A549 (cell line): ENCODE results near the gene CLSTN2. TPM values are rescaled to one million over a fixed set of nuclear protein-coding genes. Genes with fewer than 3 reads are reported as not detected.

ENCODE experiments used
- ATAC-seq, 2 experiments: fragments of 200-7000 bp in 1 of 2; fragments of >200 bp in 1 of 2; cut with Nextera tagmentation in 1 of 2; cut with Tn5 transposase in 1 of 2; 3 replicates each; pipeline versions ENCODE4 v1.8.0 to v1.9.1; 2018 to 2020; ENCODE audit warnings: mild to moderate bottlenecking in 1 of 2, moderate library complexity in 1 of 2
- CTCF ChIA-PET: fragments of 300-600 bp; sonication (Branson Sonifier 250); formaldehyde crosslinking; extraction: SDS; loops from one replicate; lab custom pipeline; 2021; ENCODE audit warnings: antibody characterized with exemption, inconsistent platforms; lab: Yijun Ruan, JAX
- POLR2A ChIA-PET: fragments of 350-600 bp; formaldehyde crosslinking; extraction: SDS; loops from one replicate; lab custom pipeline; 2021; ENCODE audit warnings: antibody characterized with exemption, inconsistent platforms; lab: Yijun Ruan, JAX
- DNase-seq, 2 experiments: peaks; one replicate each; pipeline versions ENCODE4 v3.0.0 to v3.0.0-alpha.2; 2011 to 2016; ENCODE audit warnings: low read depth in 1 of 2, low spot score in 1 of 2
- FAIRE-seq: peaks from 2 replicates; lab custom pipeline; 2011; peaks lifted over from hg19 to GRCh38; lab: Jason Lieb, UNC
- H3K27ac ChIP-seq, 2 experiments: fragments of >200 bp; sonication (Bioruptor Twin); formaldehyde crosslinking; 3 replicates each; pipeline ENCODE4 v1.5.1; 2016 to 2017
- H3K4me1 ChIP-seq: fragments of >200 bp; sonication (Bioruptor Twin); formaldehyde crosslinking; 3 replicates; pipeline ENCODE4 v1.6.1; 2016
- H3K4me2 ChIP-seq: fragments of >200 bp; sonication (Bioruptor Twin); formaldehyde crosslinking; 3 replicates; pipeline ENCODE4 v1.6.1; 2016
- H3K4me3 ChIP-seq: fragments of >200 bp; sonication (Bioruptor Twin); formaldehyde crosslinking; 3 replicates; pipeline ENCODE4 v1.5.1; 2016
- H3K9me3 ChIP-seq: fragments of >200 bp; sonication (Bioruptor Twin); formaldehyde crosslinking; 3 replicates; pipeline ENCODE4 v1.6.1; 2016
- BHLHE40 ChIP-seq: IDR thresholded peaks from 2 replicates; pipeline ENCODE4 v1.6.1; 2012; ENCODE audit warnings: low read depth, low read length, inconsistent platforms
- CBX2 ChIP-seq: fragments of 200-600 bp; sonication (generic); IDR thresholded peaks from 2 replicates; pipeline ENCODE4 v1.6.1; 2016; ENCODE audit warnings: low read depth, mild to moderate bottlenecking, borderline replicate concordance
- CEBPB ChIP-seq, 2 experiments: fragments of >200 bp in 1 of 2; sonication (Bioruptor Twin) in 1 of 2; formaldehyde crosslinking in 1 of 2; IDR thresholded peaks; 2 replicates each; pipeline ENCODE4 v1.6.1; 2012 to 2016
- E2F6 ChIP-seq: IDR thresholded peaks from 2 replicates; pipeline ENCODE4 v1.6.1; 2012; ENCODE audit warnings: low read depth, borderline replicate concordance
- ESRRA ChIP-seq: fragments of 150-350 bp; IDR thresholded peaks from 2 replicates; pipeline ENCODE4 v1.6.1; 2014; ENCODE audit warnings: mild to moderate bottlenecking, low read length, borderline replicate concordance
- FOSL2 ChIP-seq, 2 experiments: fragments of 450-650 bp in 1 of 2; fragments of >200 bp in 1 of 2; sonication (Bioruptor Twin) in 1 of 2; formaldehyde crosslinking; IDR thresholded peaks; 2 replicates each; pipeline versions ENCODE4 v1.5.0 to v1.6.1; 2016 to 2020; ENCODE audit warnings: mild to moderate bottlenecking in 1 of 2, moderate library complexity in 1 of 2
- FOXS1 ChIP-seq: fragments of 250-450 bp; sonication (Bioruptor Pico); IDR thresholded peaks from 2 replicates; pipeline ENCODE4 v1.5.0; 2020; ENCODE audit warnings: mild to moderate bottlenecking, moderate library complexity
- HDAC2 ChIP-seq: fragments of 200-600 bp; sonication (generic); IDR thresholded peaks from 2 replicates; pipeline ENCODE4 v1.6.1; 2016
- HES2 ChIP-seq: fragments of >200 bp; sonication (Bioruptor Twin); formaldehyde crosslinking; IDR thresholded peaks from 2 replicates; pipeline ENCODE4 v1.6.1; 2016
- HOXA7 ChIP-seq: fragments of 250-450 bp; sonication (Bioruptor Pico); IDR thresholded peaks from 2 replicates; pipeline ENCODE4 v1.5.0; 2020; ENCODE audit warnings: mild to moderate bottlenecking, moderate library complexity
- JUN ChIP-seq, 2 experiments: fragments of >200 bp; sonication (Bioruptor Twin); formaldehyde crosslinking; IDR thresholded peaks; 2 replicates in 1 of 2; 3 replicates in 1 of 2; pipeline ENCODE4 v1.6.1; 2016 to 2017
- MYC ChIP-seq: IDR thresholded peaks from 2 replicates; pipeline ENCODE4 v1.6.1; 2012; ENCODE audit warnings: mild to moderate bottlenecking, inconsistent platforms, low read length, improper control_type of control experiment, borderline replicate concordance
- NFE2L2 ChIP-seq: fragments of 150-350 bp; conservative IDR thresholded peaks from 2 replicates; pipeline ENCODE4 v1.6.1; 2014; ENCODE audit warnings: low read length
- NPAS2 ChIP-seq: fragments of 250-450 bp; sonication (Bioruptor Pico); IDR thresholded peaks from 2 replicates; pipeline ENCODE4 v1.8.0; 2022; ENCODE audit warnings: mild to moderate bottlenecking, moderate library complexity, borderline replicate concordance
- RCOR1 ChIP-seq: fragments of 150-350 bp; IDR thresholded peaks from 2 replicates; pipeline ENCODE4 v1.6.1; 2014; ENCODE audit warnings: antibody characterized with exemption, low read length, low read depth
- SMC3 ChIP-seq: fragments of >200 bp; sonication (Bioruptor Twin); formaldehyde crosslinking; IDR thresholded peaks from 3 replicates; pipeline ENCODE4 v1.6.1; 2018; ENCODE audit warnings: inconsistent platforms
- SREBF2 ChIP-seq: fragments of 450-650 bp; IDR thresholded peaks from 2 replicates; pipeline ENCODE4 v1.6.1; 2014; ENCODE audit warnings: mild to moderate bottlenecking, moderate library complexity
- TP53 ChIP-seq: fragments of 250-450 bp; sonication (Bioruptor Pico); IDR thresholded peaks from 2 replicates; pipeline ENCODE4 v1.5.0; 2021; ENCODE audit warnings: mild to moderate bottlenecking, moderate library complexity
- WGBS: methylation state at CpG from one replicate; pipeline ENCODE4 v1.1.6; 2017; ENCODE audit errors: missing lambda C conversion rate; 5-methylcytosine and 5-hydroxymethylcytosine counted together
- polyA plus RNA-seq, 4 experiments: library from polyadenylated mRNA; depleted of rRNA in 3 of 4; stranded (reverse); fragments of >200 nt; fragmentation: RNase III in 1 of 4; extraction: RNeasy Plus Mini Kit Qiagen cat#74134 plus additional on column Dnase treatment in 1 of 4; gene quantifications; 2 replicates in 3 of 4; 3 replicates in 1 of 4; pipeline ENCODE4 v1.2.3, GENCODE V29; 2011 to 2017
- TF ChIP-seq, protein P1 (sequence below): IDR thresholded peaks from 2 replicates; pipeline ENCODE4 v1.6.1; 2012
- TF ChIP-seq, protein P2 (sequence below): fragments of 200-600 bp; sonication (generic); IDR thresholded peaks from 2 replicates; pipeline ENCODE4 v1.6.1; 2016; ENCODE audit warnings: antibody characterized with exemption, mild to moderate bottlenecking, moderate library complexity
- TF ChIP-seq, protein P3 (sequence below): fragments of 250-450 bp; sonication (Bioruptor Pico); IDR thresholded peaks from 2 replicates; pipeline ENCODE4 v1.5.0; 2021; ENCODE audit warnings: mild to moderate bottlenecking, moderate library complexity, borderline replicate concordance

CLSTN2 gene
- polyA plus RNA-seq, 2 of the 4 experiments (the other 2 are of a cell fraction) = 0.03 to 0.04 TPM

DNA sequence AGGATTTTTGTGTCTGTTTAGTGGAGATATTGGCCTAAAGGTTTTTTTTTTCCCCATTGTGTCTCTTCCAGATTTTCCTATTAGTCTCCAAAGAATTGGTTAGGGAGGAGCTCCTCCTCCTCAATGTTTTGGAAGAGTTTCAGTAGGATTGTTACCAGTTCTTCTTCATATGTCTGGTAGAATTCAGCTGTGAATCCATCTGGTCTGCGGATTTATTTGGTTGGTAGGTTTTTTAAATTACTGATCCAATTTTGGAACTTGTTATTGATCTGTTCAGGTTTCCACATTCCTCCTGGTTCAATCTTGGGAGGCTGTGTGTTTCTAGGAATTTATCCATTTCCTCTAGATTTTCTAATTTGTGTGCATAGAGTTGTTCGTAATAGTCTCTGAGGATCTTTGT lies 222.2 kb downstream of the CLSTN2 start:
- 12% methylated on average over 2 of the region's 2 CpGs for WGBS
- no peak for DNase-seq
- Histone ChIP-seq H3K4me2 (no peak overlapping the region), H3K9me3 (no peaks in the 10 kb centered on the region), H3K4me3 (no peak overlapping the region)
- CTCF ChIA-PET = no interaction called here
- POLR2A ChIA-PET = no interaction called here
- no peak for TF ChIP-seq CBX2
- TF ChIP-seq MYC = no peak
- TF ChIP-seq, all 56 proteins: peak for 0
- H3K4me1 ChIP-seq = no peaks in the 10 kb centered on the region
- ATAC-seq = no peak
- no peak overlapping the region for H3K27ac ChIP-seq
- FAIRE-seq = no peak

GRCh38 chr3:140159646-140160045 lies 224.7 kb downstream of the CLSTN2 start:
- no peak for FAIRE-seq
- CTCF ChIA-PET = no interaction called here
- no peak overlapping the region for H3K4me2 ChIP-seq
- DNase-seq = no peak
- TF ChIP-seq MYC (no peak), JUN (IDR thresholded peaks at IDR 0.05) (no peak), TP53 (CRISPR knock-in tag) (no peak), FOSL2 (IDR thresholded peaks at IDR 0.05) (no peak), FOSL2 (CRISPR knock-in tag; IDR thresholded peaks at IDR 0.05) (no peak), FOXS1 (CRISPR knock-in tag) (no peak), RCOR1 (no peak), E2F6 (no peak), SMC3 (no peak), ESRRA (no peak), SREBF2 (no peak), HES2 (no peak), NPAS2 (CRISPR knock-in tag) (no peak), HDAC2 (no peak), BHLHE40 (no peak), HOXA7 (CRISPR knock-in tag) (no peak), CEBPB (IDR thresholded peaks at IDR 0.05) (no peak), NFE2L2 (no peak)
- TF ChIP-seq, protein P1, sequence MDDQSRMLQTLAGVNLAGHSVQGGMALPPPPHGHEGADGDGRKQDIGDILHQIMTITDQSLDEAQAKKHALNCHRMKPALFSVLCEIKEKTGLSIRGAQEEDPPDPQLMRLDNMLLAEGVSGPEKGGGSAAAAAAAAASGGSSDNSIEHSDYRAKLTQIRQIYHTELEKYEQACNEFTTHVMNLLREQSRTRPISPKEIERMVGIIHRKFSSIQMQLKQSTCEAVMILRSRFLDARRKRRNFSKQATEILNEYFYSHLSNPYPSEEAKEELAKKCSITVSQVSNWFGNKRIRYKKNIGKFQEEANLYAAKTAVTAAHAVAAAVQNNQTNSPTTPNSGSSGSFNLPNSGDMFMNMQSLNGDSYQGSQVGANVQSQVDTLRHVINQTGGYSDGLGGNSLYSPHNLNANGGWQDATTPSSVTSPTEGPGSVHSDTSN = no peak
- TF ChIP-seq, protein P2, sequence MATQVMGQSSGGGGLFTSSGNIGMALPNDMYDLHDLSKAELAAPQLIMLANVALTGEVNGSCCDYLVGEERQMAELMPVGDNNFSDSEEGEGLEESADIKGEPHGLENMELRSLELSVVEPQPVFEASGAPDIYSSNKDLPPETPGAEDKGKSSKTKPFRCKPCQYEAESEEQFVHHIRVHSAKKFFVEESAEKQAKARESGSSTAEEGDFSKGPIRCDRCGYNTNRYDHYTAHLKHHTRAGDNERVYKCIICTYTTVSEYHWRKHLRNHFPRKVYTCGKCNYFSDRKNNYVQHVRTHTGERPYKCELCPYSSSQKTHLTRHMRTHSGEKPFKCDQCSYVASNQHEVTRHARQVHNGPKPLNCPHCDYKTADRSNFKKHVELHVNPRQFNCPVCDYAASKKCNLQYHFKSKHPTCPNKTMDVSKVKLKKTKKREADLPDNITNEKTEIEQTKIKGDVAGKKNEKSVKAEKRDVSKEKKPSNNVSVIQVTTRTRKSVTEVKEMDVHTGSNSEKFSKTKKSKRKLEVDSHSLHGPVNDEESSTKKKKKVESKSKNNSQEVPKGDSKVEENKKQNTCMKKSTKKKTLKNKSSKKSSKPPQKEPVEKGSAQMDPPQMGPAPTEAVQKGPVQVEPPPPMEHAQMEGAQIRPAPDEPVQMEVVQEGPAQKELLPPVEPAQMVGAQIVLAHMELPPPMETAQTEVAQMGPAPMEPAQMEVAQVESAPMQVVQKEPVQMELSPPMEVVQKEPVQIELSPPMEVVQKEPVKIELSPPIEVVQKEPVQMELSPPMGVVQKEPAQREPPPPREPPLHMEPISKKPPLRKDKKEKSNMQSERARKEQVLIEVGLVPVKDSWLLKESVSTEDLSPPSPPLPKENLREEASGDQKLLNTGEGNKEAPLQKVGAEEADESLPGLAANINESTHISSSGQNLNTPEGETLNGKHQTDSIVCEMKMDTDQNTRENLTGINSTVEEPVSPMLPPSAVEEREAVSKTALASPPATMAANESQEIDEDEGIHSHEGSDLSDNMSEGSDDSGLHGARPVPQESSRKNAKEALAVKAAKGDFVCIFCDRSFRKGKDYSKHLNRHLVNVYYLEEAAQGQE = no peak
- TF ChIP-seq, protein P3, sequence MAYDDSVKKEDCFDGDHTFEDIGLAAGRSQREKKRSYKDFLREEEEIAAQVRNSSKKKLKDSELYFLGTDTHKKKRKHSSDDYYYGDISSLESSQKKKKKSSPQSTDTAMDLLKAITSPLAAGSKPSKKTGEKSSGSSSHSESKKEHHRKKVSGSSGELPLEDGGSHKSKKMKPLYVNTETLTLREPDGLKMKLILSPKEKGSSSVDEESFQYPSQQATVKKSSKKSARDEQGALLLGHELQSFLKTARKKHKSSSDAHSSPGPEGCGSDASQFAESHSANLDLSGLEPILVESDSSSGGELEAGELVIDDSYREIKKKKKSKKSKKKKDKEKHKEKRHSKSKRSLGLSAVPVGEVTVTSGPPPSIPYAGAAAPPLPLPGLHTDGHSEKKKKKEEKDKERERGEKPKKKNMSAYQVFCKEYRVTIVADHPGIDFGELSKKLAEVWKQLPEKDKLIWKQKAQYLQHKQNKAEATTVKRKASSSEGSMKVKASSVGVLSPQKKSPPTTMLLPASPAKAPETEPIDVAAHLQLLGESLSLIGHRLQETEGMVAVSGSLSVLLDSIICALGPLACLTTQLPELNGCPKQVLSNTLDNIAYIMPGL (CRISPR knock-in tag) = no peak
- TF ChIP-seq, all 56 proteins: peak for 0
- Histone ChIP-seq H3K27ac (no peak overlapping the region), H3K4me3 (no peak overlapping the region), H3K4me1 (no peaks in the 10 kb centered on the region), H3K9me3 (no peaks in the 10 kb centered on the region)
- POLR2A ChIA-PET = no interaction called here
- ATAC-seq = no peak
